OCI-LY1 (cell line): Measurements from ENCODE around the gene ARMH3.

Source experiments
- H2AFZ ChIP-seq: fragments of 200-600 bp; sonication (generic), shearing (Covaris generic); 2 replicates; pipeline ENCODE4 v1.6.0; 2014; ENCODE audit warnings: antibody characterized with exemption, mild to moderate bottlenecking, low read length
- H3F3A ChIP-seq: fragments of 200-600 bp; sonication (generic), shearing (Covaris generic); 2 replicates; pipeline ENCODE4 v1.6.0; 2014; ENCODE audit warnings: mild to moderate bottlenecking, antibody characterized with exemption, low read length, moderate library complexity; ENCODE audit not compliant: insufficient read depth
- H3K27ac ChIP-seq: fragments of 200-600 bp; sonication (generic); 2 replicates; pipeline ENCODE4 v1.5.1; 2014; ENCODE audit warnings: low read length, mixed run types, mild to moderate bottlenecking, low read depth; ENCODE audit not compliant: poor library complexity, severe bottlenecking
- H3K27me3 ChIP-seq: fragments of 200-600 bp; sonication (generic); 2 replicates; pipeline ENCODE4 v1.6.0; 2014; ENCODE audit warnings: antibody characterized with exemption, mild to moderate bottlenecking, low read length, moderate library complexity; ENCODE audit not compliant: insufficient read depth
- H3K36me3 ChIP-seq: fragments of 200-600 bp; sonication (generic); 2 replicates; pipeline ENCODE4 v1.6.1; 2014; ENCODE audit warnings: mild to moderate bottlenecking, antibody characterized with exemption, low read length, moderate library complexity, mixed read lengths; ENCODE audit not compliant: insufficient read depth
- H3K4me1 ChIP-seq: fragments of 200-600 bp; sonication (generic); 2 replicates; pipeline ENCODE4 v1.5.1; 2014; ENCODE audit warnings: mild to moderate bottlenecking, low read length, moderate library complexity; ENCODE audit not compliant: insufficient read depth, severe bottlenecking
- H3K4me2 ChIP-seq: fragments of 200-600 bp; sonication (generic), shearing (Covaris generic); 2 replicates; pipeline ENCODE4 v1.6.1; 2014; ENCODE audit warnings: low read length
- H3K4me3 ChIP-seq: fragments of 200-600 bp; sonication (generic); 2 replicates; pipeline ENCODE4 v1.5.1; 2014; ENCODE audit warnings: low read length, low read depth, mild to moderate bottlenecking, mixed read lengths; ENCODE audit not compliant: poor library complexity, severe bottlenecking
- H3K79me2 ChIP-seq: fragments of 200-600 bp; shearing (Covaris generic); 2 replicates; pipeline ENCODE4 v1.6.1; 2016; ENCODE audit warnings: mixed run types, low read length, mixed read lengths; ENCODE audit not compliant: insufficient read depth
- H3K9ac ChIP-seq: fragments of 200-600 bp; sonication (generic), shearing (Covaris generic); 2 replicates; pipeline ENCODE4 v1.6.1; 2014; ENCODE audit warnings: mild to moderate bottlenecking, low read length, mixed read lengths
- H3K9me2 ChIP-seq: fragments of 200-600 bp; sonication (generic), shearing (Covaris generic); 2 replicates; pipeline ENCODE4 v1.6.1; 2014; ENCODE audit warnings: low read depth, mild to moderate bottlenecking, low read length, mixed read lengths
- H3K9me3 ChIP-seq: fragments of 200-600 bp; shearing (Covaris generic); 2 replicates; pipeline ENCODE4 v1.6.1; 2014; ENCODE audit warnings: low read length, mixed read lengths
- H4K20me1 ChIP-seq: fragments of 200-600 bp; sonication (generic), shearing (Covaris generic); 2 replicates; pipeline ENCODE4 v1.6.0; 2016; ENCODE audit warnings: mild to moderate bottlenecking, low read length; ENCODE audit not compliant: insufficient read depth
- EZH2 ChIP-seq: fragments of 200-600 bp; sonication (generic), shearing (Covaris generic); IDR thresholded peaks from 2 replicates; pipeline ENCODE4 v1.8.0; 2017; ENCODE audit warnings: borderline replicate concordance, mixed run types, mild to moderate bottlenecking, antibody characterized with exemption, low read length, moderate library complexity, mixed read lengths
- TF ChIP-seq, protein P1 (sequence below): fragments of 200-600 bp; sonication (generic), shearing (Covaris generic); IDR thresholded peaks from 2 replicates; pipeline ENCODE4 v1.5.1; 2017; ENCODE audit warnings: mild to moderate bottlenecking, antibody characterized with exemption, low read length, moderate library complexity, mixed read lengths

Gene ARMH3

DNA sequence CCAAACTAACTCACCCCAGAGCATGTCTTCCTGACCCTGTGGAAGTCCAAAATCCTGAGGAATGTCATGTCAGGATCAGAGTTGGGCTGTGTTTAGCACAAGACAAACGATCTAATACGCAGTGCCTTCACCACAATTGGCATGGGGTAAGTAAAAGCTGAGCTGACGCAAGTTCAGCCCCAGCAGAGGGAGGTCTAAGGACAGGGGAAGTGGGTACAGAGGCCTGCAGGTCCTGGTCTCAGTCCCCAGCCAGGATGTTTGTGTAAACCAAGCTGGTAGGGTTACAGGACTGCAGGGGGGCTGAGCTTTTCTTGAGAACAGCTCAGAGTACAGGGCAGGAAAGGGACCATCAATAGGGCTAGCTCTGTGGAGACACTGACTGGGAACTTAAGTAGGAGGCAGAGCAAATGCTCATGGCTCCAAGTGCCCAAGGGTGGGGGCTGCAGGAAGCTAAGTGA, 207.1 kb downstream of the ARMH3 start:
- Histone ChIP-seq H3K27ac (no peak overlapping the region), H3K4me1 (peaks cover 4% of the 10 kb centered on the region), H3K27me3 (no peaks in the 10 kb centered on the region), H3K4me2 (no peak overlapping the region), H2AFZ (no peak overlapping the region), H3K36me3 (no peaks in the 10 kb centered on the region), H3K9me3 (no peaks in the 10 kb centered on the region), H3K4me3 (no peak overlapping the region), H3F3A (no peaks in the 10 kb centered on the region), H3K9ac (no peak overlapping the region), H3K79me2 (no peaks in the 10 kb centered on the region), H3K9me2 (no peaks in the 10 kb centered on the region), H4K20me1 (no peaks in the 10 kb centered on the region)
- TF ChIP-seq, protein P1, sequence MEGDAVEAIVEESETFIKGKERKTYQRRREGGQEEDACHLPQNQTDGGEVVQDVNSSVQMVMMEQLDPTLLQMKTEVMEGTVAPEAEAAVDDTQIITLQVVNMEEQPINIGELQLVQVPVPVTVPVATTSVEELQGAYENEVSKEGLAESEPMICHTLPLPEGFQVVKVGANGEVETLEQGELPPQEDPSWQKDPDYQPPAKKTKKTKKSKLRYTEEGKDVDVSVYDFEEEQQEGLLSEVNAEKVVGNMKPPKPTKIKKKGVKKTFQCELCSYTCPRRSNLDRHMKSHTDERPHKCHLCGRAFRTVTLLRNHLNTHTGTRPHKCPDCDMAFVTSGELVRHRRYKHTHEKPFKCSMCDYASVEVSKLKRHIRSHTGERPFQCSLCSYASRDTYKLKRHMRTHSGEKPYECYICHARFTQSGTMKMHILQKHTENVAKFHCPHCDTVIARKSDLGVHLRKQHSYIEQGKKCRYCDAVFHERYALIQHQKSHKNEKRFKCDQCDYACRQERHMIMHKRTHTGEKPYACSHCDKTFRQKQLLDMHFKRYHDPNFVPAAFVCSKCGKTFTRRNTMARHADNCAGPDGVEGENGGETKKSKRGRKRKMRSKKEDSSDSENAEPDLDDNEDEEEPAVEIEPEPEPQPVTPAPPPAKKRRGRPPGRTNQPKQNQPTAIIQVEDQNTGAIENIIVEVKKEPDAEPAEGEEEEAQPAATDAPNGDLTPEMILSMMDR: no peak
- TF ChIP-seq EZH2: no peak

- TF ChIP-seq, protein P1: no peak
- TF ChIP-seq EZH2: no peak
- H3K9me2 ChIP-seq: no peaks in the 10 kb centered on the region
- no peaks in the 10 kb centered on the region for H4K20me1 ChIP-seq
- no peak overlapping the region for H3K4me3 ChIP-seq
- H3K4me2 ChIP-seq: no peak overlapping the region
- H3K79me2 ChIP-seq: no peaks in the 10 kb centered on the region
- H3K36me3 ChIP-seq: no peaks in the 10 kb centered on the region
- H3K9ac ChIP-seq: no peak overlapping the region
- peaks cover 5% of the 10 kb centered on the region for H3K4me1 ChIP-seq
- no peaks in the 10 kb centered on the region for H3K27me3 ChIP-seq
- H2AFZ ChIP-seq: no peak overlapping the region
- H3F3A ChIP-seq: no peaks in the 10 kb centered on the region
- H3K27ac ChIP-seq: no peak overlapping the region
- H3K9me3 ChIP-seq: no peaks in the 10 kb centered on the region
Observed at GRCh38 chr10:101848408-101848807, 207.6 kb downstream of the ARMH3 start.

DNA sequence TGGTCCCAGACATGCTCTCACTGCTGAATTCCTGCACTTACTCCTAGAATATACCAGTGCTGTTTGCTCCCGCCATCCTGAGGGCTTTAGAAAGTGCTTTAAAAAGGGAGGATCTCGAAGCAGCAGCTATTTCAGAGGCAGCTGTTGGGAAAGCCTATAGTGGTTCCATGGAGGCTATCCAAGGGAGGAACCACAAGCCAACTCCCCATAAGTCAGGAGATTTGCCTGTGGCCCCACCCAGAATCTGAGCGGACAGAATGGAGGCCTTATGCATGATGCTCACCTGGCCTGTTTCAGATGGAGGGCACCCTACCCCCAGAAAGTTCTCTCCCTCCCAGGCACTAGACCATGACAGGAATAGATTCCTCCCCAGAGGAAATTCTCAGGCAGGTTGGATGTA, 210.1 kb downstream of the ARMH3 start:
- TF ChIP-seq, protein P1: no peak
- no peak for TF ChIP-seq EZH2
- H3F3A ChIP-seq: no peaks in the 10 kb centered on the region
- H4K20me1 ChIP-seq: no peaks in the 10 kb centered on the region
- H2AFZ ChIP-seq: no peak overlapping the region
- no peaks in the 10 kb centered on the region for H3K9me2 ChIP-seq
- H3K79me2 ChIP-seq: no peaks in the 10 kb centered on the region
- no peak overlapping the region for H3K4me3 ChIP-seq
- H3K4me1 ChIP-seq: peaks cover 16% of the 10 kb centered on the region
- no peaks in the 10 kb centered on the region for H3K36me3 ChIP-seq
- H3K9me3 ChIP-seq: no peaks in the 10 kb centered on the region
- H3K4me2 ChIP-seq: no peak overlapping the region
- no peaks in the 10 kb centered on the region for H3K27me3 ChIP-seq
- no peak overlapping the region for H3K9ac ChIP-seq
- no peak overlapping the region for H3K27ac ChIP-seq
